ENCODE results near the gene AGPAT1. TPM values are rescaled to one million over a fixed set of nuclear protein-coding genes. Genes with fewer than 3 reads are reported as not detected.

AGPAT1 gene
- total and polyA plus RNA-seq, 10 of the 15 experiments (the other 5 are each of a cell fraction or from before 2014, with no cell fraction given) = 13.9 to 39.5 (median 24.7) TPM

- in situ Hi-C loops (cut with MboI) = no loop called here
- no peaks in the 10 kb centered on the region for H3K36me3 ChIP-seq (ENCODE audit: control insufficient read depth in 2 of 2, insufficient read depth in 2 of 2, low read length in 1 of 2)
- H3K79me2 ChIP-seq (ENCODE audit: control insufficient read depth, insufficient read depth, low read length) = no peaks in the 10 kb centered on the region
- H3K9ac ChIP-seq (ENCODE audit: control insufficient read depth, insufficient read depth, low read length) = no peak overlapping the region
- H3K4me2 ChIP-seq (ENCODE audit: control insufficient read depth, insufficient read depth) = no peak overlapping the region
- no peaks in the 10 kb centered on the region for H4K20me1 ChIP-seq (ENCODE audit: control insufficient read depth, insufficient read depth)
- intact Hi-C loops (cut with micrococcal nuclease; ENCODE audit: unreplicated experiment) = no loop called here
- no peak overlapping the region for H2AFZ ChIP-seq (ENCODE audit: control insufficient read depth, low read depth, low read length)
- BruUV-seq (replicated peaks) = no TSS peak
- H3K9me3 ChIP-seq (replicated peaks; ENCODE audit: control insufficient read depth, insufficient read depth, low read length) = no peaks in the 10 kb centered on the region
- RAD21 ChIA-PET (ENCODE audit: unreplicated experiment) = no interaction called here
- CTCF ChIA-PET = interaction anchor here (1.2 kb wide), 1 partner anchor 587 kb away, joined by 4 read pairs; no protein-coding TSS in a partner anchor
- FAIRE-seq (no peak), DNase-seq (ENCODE audit: low read depth, low spot score) (no peak), ATAC-seq (no peak)
- no peak overlapping the region for H3K4me3 ChIP-seq
- no peaks in the 10 kb centered on the region for H3K4me1 ChIP-seq (ENCODE audit: control insufficient read depth, insufficient read depth, low read length)
- SMC1A ChIA-PET (ENCODE audit: uncharacterized antibody, unreplicated experiment) = no interaction called here
- no peak overlapping the region for H3K27ac ChIP-seq (ENCODE audit: control insufficient read depth, insufficient read depth)
- POLR2A ChIA-PET = no interaction called here
- WGBS (ENCODE audit: insufficient coverage, insufficient replicate concordance, low lambda C conversion rate, missing lambda C conversion rate) = 47% methylated on average over 5 of the region's 5 CpGs
- H3K27me3 ChIP-seq (replicated peaks in 1 of 2; ENCODE audit: control insufficient read depth in 2 of 2, insufficient read depth in 2 of 2, low read length in 1 of 2) = no peaks in the 10 kb centered on the region; a peak in 2 of 4 replicates
- no peak for TF ChIP-seq POLR2AphosphoS2 (IDR thresholded peaks at IDR 0.05; ENCODE audit: low read depth, low read length)
- TF ChIP-seq REST (IDR thresholded peaks at IDR 0.05; ENCODE audit: low read depth, low read length) = no peak
- no peak for TF ChIP-seq BMI1 (IDR thresholded peaks at IDR 0.05; ENCODE audit: borderline replicate concordance)
- TF ChIP-seq TARDBP (IDR thresholded peaks at IDR 0.05; ENCODE audit: borderline replicate concordance) = no peak
Measured at GRCh38 chr6:32210191-32210601, 34.3 kb upstream of the AGPAT1 start.

Data from GM12878 (cell line).